ENCODE data around the gene TPRG1L.

TPRG1L gene

DNA sequence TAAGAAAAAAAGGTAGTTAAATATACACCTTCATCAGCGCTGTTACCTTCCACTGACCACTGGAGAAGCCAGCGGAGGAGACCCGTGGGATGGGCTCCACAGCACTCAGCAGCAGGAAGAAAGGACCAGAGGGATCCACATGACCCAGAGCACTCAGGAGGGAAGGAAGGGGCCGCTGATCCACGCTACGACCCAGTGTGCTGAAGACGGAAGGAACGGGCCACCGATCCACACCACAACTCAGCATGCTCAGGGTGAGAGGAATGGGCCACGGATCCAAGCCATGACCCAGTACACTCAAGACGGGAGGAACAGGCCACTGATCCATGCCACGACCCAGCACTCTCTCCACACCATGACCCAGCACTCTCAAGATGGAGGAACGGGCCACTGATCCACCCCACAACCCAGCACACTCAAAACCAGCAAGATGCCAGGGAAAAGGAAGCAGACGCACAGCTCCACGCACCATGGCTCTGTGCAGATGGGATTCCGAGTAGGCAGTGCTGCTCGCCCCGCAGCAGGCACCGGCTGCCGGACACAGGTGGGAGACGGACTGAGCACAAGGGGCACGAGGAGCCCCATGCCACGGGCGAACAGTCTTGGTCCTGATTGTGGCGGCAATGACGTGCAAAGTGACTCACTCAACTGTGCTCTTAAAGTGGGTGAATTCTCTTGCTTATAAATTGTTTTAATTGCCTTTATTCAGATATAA is 16.4 kb downstream of the TPRG1L start:
- no peak overlapping the region for H3K4me3 ChIP-seq (ENCODE audit: low read length)
- no peaks in the 10 kb centered on the region for H3K9me3 ChIP-seq (ENCODE audit: low read length)
- no peaks in the 10 kb centered on the region for H3K27me3 ChIP-seq (ENCODE audit: insufficient read depth, low read length)
- H3K4me1 ChIP-seq (ENCODE audit: insufficient read depth, low read length), result no peaks in the 10 kb centered on the region
- peaks cover 42% of the 10 kb centered on the region for H3K36me3 ChIP-seq (ENCODE audit: insufficient read depth, low read length)
- no peak overlapping the region for H2AFZ ChIP-seq (ENCODE audit: low read depth, low read length)

DNA sequence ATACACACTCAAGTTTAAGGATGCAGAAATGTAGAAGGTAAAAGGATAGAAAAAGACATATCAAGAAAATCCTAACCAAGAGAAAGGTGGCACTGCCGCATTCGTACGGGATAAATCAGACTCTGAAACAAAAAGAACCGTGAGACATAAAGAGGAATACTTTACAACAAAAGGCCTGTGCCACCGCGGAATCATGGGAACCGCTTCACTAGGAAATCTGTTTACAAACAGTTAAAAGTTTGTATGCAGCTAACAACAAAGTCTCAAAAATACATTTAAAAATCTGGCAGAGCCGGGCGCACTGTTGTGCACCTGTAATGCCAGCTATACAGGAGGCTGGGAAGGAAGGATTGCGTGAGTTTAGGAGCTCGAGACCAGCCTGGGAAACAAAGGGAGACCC is 17.0 kb downstream of the TPRG1L start:
- H3K9me3 ChIP-seq (ENCODE audit: low read length), result no peaks in the 10 kb centered on the region
- H3K27me3 ChIP-seq (ENCODE audit: insufficient read depth, low read length), result no peaks in the 10 kb centered on the region
- H3K4me3 ChIP-seq (ENCODE audit: low read length), result no peak overlapping the region
- H3K36me3 ChIP-seq (ENCODE audit: insufficient read depth, low read length), result peaks cover 42% of the 10 kb centered on the region
- H3K4me1 ChIP-seq (ENCODE audit: insufficient read depth, low read length), result no peaks in the 10 kb centered on the region
- no peak overlapping the region for H2AFZ ChIP-seq (ENCODE audit: low read depth, low read length)

DNA sequence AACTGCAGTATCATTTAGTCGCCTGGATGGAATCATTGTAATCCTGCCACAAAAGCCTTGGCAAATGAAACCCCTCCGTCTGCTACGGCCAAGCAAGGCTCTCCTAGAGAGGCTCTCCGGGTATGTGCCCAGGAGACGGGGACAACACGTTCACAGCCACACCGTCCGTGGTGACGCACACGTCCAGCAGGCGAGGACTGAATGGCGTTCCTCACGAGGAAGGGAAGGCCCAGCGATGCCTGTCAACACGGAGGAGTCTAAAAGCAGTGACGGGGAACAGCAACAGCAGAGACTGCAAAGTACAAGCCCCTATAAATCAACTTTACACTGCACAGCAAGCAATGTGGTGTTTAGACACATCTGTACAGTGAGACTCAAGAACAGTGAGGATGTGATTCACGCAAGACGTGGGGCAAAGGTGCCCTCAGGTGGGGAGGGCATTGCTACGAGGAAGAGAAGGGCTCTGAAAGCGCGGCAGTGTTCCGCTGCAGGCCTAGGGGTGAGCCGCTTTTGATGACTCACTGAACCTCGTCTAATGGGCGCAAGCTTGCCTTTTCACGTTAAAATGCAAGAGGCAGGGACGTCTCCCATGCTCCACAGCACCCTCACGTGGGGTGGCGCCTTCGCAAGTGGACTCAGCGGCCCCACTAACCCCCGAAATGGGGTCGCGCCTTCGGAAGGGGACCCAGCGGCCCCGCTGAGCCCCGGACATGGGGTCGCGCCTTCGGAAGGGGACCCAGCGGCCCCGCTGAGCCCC is 18.3 kb downstream of the TPRG1L start:
- H3K4me1 ChIP-seq (ENCODE audit: insufficient read depth, low read length), result no peaks in the 10 kb centered on the region
- no peaks in the 10 kb centered on the region for H3K27me3 ChIP-seq (ENCODE audit: insufficient read depth, low read length)
- peaks cover 39% of the 10 kb centered on the region for H3K36me3 ChIP-seq (ENCODE audit: insufficient read depth, low read length)
- H3K4me3 ChIP-seq (ENCODE audit: low read length), result no peak overlapping the region
- H3K9me3 ChIP-seq (ENCODE audit: low read length), result no peaks in the 10 kb centered on the region
- H2AFZ ChIP-seq (ENCODE audit: low read depth, low read length), result no peak overlapping the region

DNA sequence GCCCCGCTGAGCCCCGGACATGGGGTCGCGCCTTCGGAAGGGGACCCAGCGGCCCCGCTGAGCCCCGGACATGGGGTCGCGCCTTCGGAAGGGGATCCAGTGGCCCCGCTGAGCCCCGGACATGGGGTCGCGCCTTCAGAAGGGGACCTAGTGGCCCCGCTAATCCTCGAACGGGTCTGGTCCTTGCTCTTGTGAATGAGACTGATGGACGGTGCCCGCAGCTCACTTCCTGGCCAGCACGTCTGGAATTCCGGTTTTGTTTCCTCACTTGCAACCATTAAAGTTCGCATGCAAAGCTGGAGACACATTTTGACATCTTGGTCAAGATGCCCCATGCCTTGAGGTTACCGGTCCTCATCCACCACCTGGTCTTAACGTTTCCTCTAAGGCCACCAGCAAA is 19.5 kb downstream of the TPRG1L start:
- Histone ChIP-seq H3K36me3 (ENCODE audit: insufficient read depth, low read length) (peaks cover 34% of the 10 kb centered on the region), H3K27me3 (ENCODE audit: insufficient read depth, low read length) (no peaks in the 10 kb centered on the region), H2AFZ (ENCODE audit: low read depth, low read length) (no peak overlapping the region), H3K9me3 (ENCODE audit: low read length) (no peaks in the 10 kb centered on the region), H3K4me3 (ENCODE audit: low read length) (no peak overlapping the region), H3K4me1 (ENCODE audit: insufficient read depth, low read length) (peaks cover 6% of the 10 kb centered on the region)

DNA sequence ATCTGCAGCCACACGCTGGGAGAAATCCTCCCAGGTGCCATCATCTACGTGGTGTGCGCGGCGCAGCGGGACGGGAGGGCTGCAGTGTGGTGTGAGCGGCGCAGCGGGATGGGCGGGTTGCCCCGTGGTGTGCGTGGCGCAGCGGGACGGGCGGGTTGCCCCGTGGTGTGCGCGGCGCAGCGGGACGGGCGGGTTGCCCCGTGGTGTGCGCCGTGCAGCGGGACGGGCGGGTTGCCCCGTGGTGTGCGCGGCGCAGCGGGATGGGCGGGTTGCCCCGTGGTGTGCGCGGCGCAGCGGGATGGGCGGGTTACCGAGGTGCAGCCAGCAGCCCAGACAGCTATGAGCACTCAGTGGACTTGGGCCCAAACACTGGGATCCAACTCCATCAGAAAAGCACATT is 20.4 kb downstream of the TPRG1L start:
- no peaks in the 10 kb centered on the region for H3K9me3 ChIP-seq (ENCODE audit: low read length)
- H3K36me3 ChIP-seq (ENCODE audit: insufficient read depth, low read length), result peaks cover 34% of the 10 kb centered on the region
- no peak overlapping the region for H3K4me3 ChIP-seq (ENCODE audit: low read length)

DNA sequence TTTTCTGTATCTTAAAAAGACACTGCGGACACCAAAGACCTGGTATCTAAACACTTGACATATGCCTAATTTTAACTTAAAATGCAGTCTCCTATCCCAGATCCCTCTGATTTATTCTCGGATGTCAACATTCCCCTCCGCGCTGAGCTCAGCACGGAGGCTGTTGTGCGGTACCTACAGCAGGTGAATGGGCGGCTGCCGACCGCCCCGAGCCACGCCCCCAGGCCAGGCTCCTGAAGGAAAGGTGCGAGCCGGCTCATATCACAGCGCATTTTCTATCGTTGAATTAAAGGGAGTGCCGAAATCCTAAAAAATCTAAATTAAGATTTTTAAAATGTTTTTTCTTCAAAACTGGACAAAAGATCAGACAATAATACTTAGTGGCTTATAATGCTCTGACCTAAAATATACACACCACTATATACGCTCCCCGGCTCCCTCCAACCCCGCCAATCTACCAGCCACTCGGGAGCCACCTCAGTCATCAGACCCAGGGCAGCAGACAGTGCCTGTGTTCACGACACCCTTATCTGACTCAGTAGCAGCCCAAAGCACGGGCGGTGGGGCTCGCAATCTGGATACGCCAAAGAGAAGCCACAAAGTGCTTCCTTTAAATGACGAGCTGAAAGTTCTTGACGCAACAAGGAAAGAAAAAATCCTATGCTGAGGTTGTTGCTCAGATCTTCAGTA is 21.0 kb downstream of the TPRG1L start:
- no peak overlapping the region for H3K4me3 ChIP-seq (ENCODE audit: low read length)
- peaks cover 10% of the 10 kb centered on the region for H3K4me1 ChIP-seq (ENCODE audit: insufficient read depth, low read length)
- no peak overlapping the region for H2AFZ ChIP-seq (ENCODE audit: low read depth, low read length)
- H3K36me3 ChIP-seq (ENCODE audit: insufficient read depth, low read length), result peaks cover 34% of the 10 kb centered on the region
- H3K27me3 ChIP-seq (ENCODE audit: insufficient read depth, low read length), result peaks cover 5% of the 10 kb centered on the region
- H3K9me3 ChIP-seq (ENCODE audit: low read length), result no peaks in the 10 kb centered on the region

More for the DNA sequence above, 20.4 kb downstream of the TPRG1L start:
- peaks cover 6% of the 10 kb centered on the region for H3K4me1 ChIP-seq (ENCODE audit: insufficient read depth, low read length)
- H2AFZ ChIP-seq (ENCODE audit: low read depth, low read length), result no peak overlapping the region
- H3K27me3 ChIP-seq (ENCODE audit: insufficient read depth, low read length), result no peaks in the 10 kb centered on the region

DNA sequence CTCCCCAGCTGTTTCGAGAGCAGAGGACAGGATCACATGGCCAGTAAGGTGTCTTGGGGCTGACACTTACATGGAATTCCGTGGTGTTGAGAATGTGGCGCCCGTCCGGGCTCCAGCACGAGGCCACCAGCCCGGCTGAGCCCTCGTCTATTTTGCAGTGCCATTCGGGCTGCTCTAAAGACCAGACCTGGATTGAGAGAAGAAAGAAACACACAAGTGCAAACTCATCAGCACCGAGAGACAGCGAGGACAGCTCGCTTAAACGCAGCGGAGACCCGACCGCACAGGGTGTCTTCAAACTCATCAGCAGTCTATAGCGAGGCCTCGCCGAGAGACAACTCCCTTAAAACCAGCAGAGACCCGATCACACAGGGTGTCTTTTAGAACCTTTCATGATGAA is 21.8 kb downstream of the TPRG1L start:
- peaks cover 29% of the 10 kb centered on the region for H3K36me3 ChIP-seq (ENCODE audit: insufficient read depth, low read length)
- H3K4me3 ChIP-seq (ENCODE audit: low read length), result no peak overlapping the region
- no peak overlapping the region for H2AFZ ChIP-seq (ENCODE audit: low read depth, low read length)
- no peaks in the 10 kb centered on the region for H3K9me3 ChIP-seq (ENCODE audit: low read length)
- H3K4me1 ChIP-seq (ENCODE audit: insufficient read depth, low read length), result peaks cover 10% of the 10 kb centered on the region
- peaks cover 13% of the 10 kb centered on the region for H3K27me3 ChIP-seq (ENCODE audit: insufficient read depth, low read length)

DNA sequence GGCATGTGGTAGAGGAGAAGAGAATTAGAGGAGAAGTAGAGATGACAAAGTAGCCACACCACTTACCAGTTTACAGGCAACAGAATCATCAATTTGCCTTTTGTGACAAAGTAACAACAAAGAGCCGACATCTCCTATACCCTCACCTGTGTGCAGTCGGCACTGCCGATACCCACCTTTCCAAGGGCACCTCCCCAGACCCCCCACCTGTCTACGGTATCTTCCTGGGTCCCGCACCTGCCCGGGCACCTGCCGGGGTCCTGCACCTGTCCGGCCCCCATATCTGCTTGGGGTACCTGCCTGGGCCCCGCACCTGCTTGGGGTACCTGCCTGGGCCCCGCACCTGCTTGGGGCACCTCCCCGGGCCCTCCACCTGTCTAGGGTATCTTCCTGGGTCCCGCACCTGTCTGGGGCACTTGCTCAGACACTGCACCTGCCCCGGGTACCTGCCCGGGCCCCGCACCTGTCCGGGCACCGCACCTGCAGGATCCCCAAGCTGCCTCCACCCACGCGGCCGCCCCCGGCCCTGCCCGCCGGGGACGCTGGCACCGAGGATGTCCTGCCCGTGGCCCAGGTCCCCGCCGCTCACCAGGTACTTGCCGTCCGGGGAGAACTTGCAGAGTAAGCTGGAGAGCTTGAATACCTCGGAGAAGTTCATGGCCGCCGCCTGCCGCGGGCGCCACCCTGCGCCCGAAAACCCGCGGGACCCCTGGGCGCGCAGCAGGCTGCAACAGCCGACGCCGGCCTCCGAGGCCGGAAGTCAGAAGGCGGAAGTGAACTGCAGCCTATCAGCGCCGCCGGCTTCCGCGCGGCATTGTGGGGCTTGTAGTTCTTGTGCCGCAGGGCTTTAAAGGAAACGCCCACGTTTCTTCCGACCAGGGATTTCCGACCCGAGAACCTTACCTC is 24.8 kb downstream of the TPRG1L start, which contains the start of gene WRAP73:
Gene WRAP73 (minus strand): TSS at position 762 of the 906 bp plus-strand sequence. CDS start 104 bp downstream, at position 658.
- Histone ChIP-seq H3K4me1 (ENCODE audit: insufficient read depth, low read length) (peaks cover 10% of the 10 kb centered on the region), H3K4me3 (ENCODE audit: low read length) (peak within 1 kb of the TSS; percentile 93), H2AFZ (ENCODE audit: low read depth, low read length) (peak within 1 kb of the TSS; percentile 64), H3K27me3 (ENCODE audit: insufficient read depth, low read length) (peaks cover 43% of the 10 kb centered on the region), H3K36me3 (ENCODE audit: insufficient read depth, low read length) (peaks cover 24% of the 10 kb centered on the region), H3K9me3 (ENCODE audit: low read length) (no peaks in the 10 kb centered on the region)

DNA sequence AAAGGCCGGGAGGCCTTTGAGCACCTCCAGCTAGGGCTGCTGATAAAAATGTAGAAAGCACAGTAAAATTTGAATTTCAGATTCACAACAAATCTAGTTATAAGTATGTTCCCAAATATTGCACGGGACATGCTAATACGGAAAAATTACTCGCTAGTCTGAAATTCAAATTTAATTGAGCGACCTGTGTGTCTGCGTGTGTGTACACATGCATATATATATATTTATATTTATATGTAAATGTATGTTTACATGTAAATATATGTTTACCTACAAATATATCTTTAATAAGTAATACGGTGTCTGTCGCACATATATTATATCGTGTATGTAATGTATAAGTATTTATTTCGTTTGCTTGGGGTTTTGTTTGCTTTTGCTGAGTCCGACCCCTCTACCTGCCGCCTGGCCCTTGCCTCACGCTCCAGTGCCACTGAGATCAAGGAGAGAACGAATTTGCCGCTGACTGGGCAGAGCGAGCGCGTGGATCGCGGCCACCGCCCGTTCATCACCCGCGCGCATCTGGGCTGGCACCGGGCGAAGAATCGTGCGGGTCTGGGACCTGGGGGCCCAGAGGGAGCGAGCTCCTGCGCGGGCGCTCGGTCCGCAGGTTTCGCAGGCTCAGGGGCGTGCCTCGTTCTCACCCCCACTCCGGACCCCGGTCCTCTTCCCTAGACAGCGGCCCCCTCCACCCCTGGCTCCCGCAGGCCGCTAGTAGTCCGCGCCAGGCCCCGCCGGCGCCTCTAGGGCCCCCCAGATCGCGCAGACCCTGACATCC is 25.6 kb downstream of the TPRG1L start:
- Histone ChIP-seq H3K4me1 (ENCODE audit: insufficient read depth, low read length) (peaks cover 10% of the 10 kb centered on the region), H3K36me3 (ENCODE audit: insufficient read depth, low read length) (peaks cover 18% of the 10 kb centered on the region), H3K4me3 (ENCODE audit: low read length) (peak overlapping the region; percentile 93), H2AFZ (ENCODE audit: low read depth, low read length) (no peak overlapping the region), H3K9me3 (ENCODE audit: low read length) (no peaks in the 10 kb centered on the region), H3K27me3 (ENCODE audit: insufficient read depth, low read length) (peaks cover 51% of the 10 kb centered on the region)

DNA sequence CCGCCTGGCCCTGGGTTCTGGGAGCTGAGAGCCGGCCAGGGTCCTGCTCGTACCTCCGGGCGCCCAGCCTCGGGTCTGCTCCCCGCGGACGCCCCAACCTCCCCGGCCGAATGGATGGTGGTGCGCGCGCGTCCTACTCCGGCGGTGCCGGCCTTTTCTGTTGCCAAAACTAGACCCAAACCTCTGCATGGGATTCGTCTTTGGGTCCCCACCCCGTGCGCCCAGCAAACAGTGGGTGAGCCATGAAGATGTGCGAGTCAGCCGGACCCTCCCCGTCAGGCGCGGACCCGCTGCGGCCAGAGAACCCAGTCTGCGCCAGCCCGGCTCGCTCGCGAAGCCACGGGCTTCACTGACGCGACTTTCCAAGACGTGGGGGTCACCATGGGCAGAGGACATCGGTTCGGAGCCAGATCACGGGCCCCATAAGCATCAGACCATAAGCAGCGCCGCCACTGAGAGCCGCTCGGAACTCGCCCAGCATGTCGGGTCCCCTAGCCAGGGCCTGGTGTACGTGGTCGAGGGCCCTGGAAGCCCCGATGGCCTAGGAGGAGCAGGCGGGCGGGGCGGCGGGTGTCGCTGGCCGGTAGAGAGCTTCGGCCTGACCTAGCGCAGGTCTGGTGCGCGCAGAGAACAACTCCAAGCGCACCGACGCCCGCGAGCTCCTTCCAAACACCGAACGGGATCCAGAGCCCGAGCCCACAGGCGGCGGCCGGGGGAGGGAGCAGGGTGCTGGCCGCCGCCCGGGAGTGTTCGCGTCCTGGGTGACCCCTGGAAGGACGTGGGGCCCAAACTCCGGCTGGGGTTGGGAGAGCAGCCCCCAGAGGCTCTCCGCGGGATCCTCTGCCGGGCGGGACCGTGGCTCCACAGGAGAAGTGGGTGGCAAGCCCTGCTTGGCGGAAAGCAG is 26.5 kb downstream of the TPRG1L start:
- no peak overlapping the region for H2AFZ ChIP-seq (ENCODE audit: low read depth, low read length)
- H3K9me3 ChIP-seq (ENCODE audit: low read length), result no peaks in the 10 kb centered on the region
- peaks cover 58% of the 10 kb centered on the region for H3K27me3 ChIP-seq (ENCODE audit: insufficient read depth, low read length)
- H3K36me3 ChIP-seq (ENCODE audit: insufficient read depth, low read length), result peaks cover 11% of the 10 kb centered on the region
- H3K4me3 ChIP-seq (ENCODE audit: low read length), result no peak overlapping the region
- peaks cover 10% of the 10 kb centered on the region for H3K4me1 ChIP-seq (ENCODE audit: insufficient read depth, low read length)

DNA sequence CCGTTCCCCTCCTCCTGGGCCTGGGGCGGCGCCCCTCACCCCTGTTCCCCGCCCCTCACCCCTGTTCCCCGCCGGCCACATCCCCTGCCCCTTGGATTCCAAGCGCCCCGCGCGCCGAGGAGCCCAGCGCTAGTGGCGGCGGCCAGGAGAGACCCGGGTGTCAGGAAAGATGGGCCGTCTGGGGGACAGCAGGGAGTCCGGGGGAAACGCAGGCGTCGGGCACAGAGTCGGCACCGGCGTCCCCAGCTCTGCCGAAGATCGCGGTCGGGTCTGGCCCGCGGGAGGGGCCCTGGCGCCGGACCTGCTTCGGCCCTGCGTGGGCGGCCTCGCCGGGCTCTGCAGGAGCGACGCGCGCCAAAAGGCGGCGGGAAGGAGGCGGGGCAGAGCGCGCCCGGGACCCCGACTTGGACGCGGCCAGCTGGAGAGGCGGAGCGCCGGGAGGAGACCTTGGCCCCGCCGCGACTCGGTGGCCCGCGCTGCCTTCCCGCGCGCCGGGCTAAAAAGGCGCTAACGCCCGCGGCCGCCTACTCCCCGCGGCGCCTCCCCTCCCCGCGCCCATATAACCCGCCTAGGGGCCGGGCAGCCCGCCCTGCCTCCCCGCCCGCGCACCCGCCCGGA is 27.2 kb downstream of the TPRG1L start, which contains the start of gene TP73:
Gene TP73 (plus strand): TSS at position 587 of the 618 bp plus-strand sequence. CDS start 29,850 bp downstream, outside the sequence.
- H3K4me1 ChIP-seq (ENCODE audit: insufficient read depth, low read length), result peaks cover 10% of the 10 kb centered on the region
- peaks cover 3% of the 10 kb centered on the region for H3K36me3 ChIP-seq (ENCODE audit: insufficient read depth, low read length)
- no peaks in the 10 kb centered on the region for H3K9me3 ChIP-seq (ENCODE audit: low read length)
- H2AFZ ChIP-seq (ENCODE audit: low read depth, low read length), result no peak within 1 kb of the TSS
- H3K27me3 ChIP-seq (ENCODE audit: insufficient read depth, low read length), result peaks cover 66% of the 10 kb centered on the region
- H3K4me3 ChIP-seq (ENCODE audit: low read length), result no peak within 1 kb of the TSS

Measured in neuron (in vitro differentiated cells).